ENCODE measurements around the gene ZNF175.

Gene ZNF175

GRCh38 chr19:51570962-51571575, at the start of gene ZNF175:
TSS of gene ZNF175 (plus strand) at chr19:51571283. CDS start at chr19:51573330, 2,047 bp downstream.
- peak; percentile 99 for DNase-seq (ENCODE audit: low spot score)

- no peak for DNase-seq (ENCODE audit: low spot score)
These were observed 49.7 kb upstream of the ZNF175 start for GRCh38 chr19:51521357-51521756.

GRCh38 chr19:51521781-51522180, 49.3 kb upstream of the ZNF175 start:
- no peak for DNase-seq (ENCODE audit: low spot score)

- DNase-seq (ENCODE audit: low spot score) = no peak
These were observed 46.3 kb upstream of the ZNF175 start for GRCh38 chr19:51524666-51525264.

GRCh38 chr19:51525651-51526050, 45.4 kb upstream of the ZNF175 start:
- no peak for DNase-seq (ENCODE audit: low spot score)

GRCh38 chr19:51529301-51529700, 41.8 kb upstream of the ZNF175 start:
- no peak for DNase-seq (ENCODE audit: low spot score)

- DNase-seq (ENCODE audit: low spot score) = no peak
These were observed 40.5 kb upstream of the ZNF175 start for GRCh38 chr19:51530616-51531015.

GRCh38 chr19:51531349-51532315, 39.5 kb upstream of the ZNF175 start, which contains the start of gene SIGLEC6:
TSS of gene SIGLEC6 (minus strand) at chr19:51531670. CDS start at chr19:51531648, 22 bp downstream.
- DNase-seq (ENCODE audit: low spot score) = no peak

- DNase-seq (ENCODE audit: low spot score) = no peak
These were observed 35.5 kb upstream of the ZNF175 start for GRCh38 chr19:51535535-51535934.

GRCh38 chr19:51539821-51540366, 31.2 kb upstream of the ZNF175 start:
- DNase-seq (ENCODE audit: low spot score) = no peak

GRCh38 chr19:51541458-51542357, 29.4 kb upstream of the ZNF175 start:
- no peak for DNase-seq (ENCODE audit: low spot score)

- DNase-seq (ENCODE audit: low spot score) = no peak
These were observed 28.4 kb upstream of the ZNF175 start for GRCh38 chr19:51542699-51543098.

- no peak for DNase-seq (ENCODE audit: low spot score)
These were observed 27.0 kb upstream of the ZNF175 start for GRCh38 chr19:51544038-51544437.

GRCh38 chr19:51546107-51546649, 24.9 kb upstream of the ZNF175 start:
- no peak for DNase-seq (ENCODE audit: low spot score)

- no peak for DNase-seq (ENCODE audit: low spot score)
These were observed 24.3 kb upstream of the ZNF175 start for GRCh38 chr19:51546650-51547396.

GRCh38 chr19:51547397-51548212, 23.5 kb upstream of the ZNF175 start:
- no peak for DNase-seq (ENCODE audit: low spot score)

- DNase-seq (ENCODE audit: low spot score) = no peak
These were observed 22.9 kb upstream of the ZNF175 start for GRCh38 chr19:51548213-51548651.

- DNase-seq (ENCODE audit: low spot score) = no peak
These were observed 22.2 kb upstream of the ZNF175 start for GRCh38 chr19:51548891-51549305.
